Kidney (tissue), 14 donors: ENCODE data around the gene COL26A1. TPM values are rescaled to one million over a fixed set of nuclear protein-coding genes. Genes with fewer than 3 reads are reported as not detected.

Source experiments
- DNase-seq, 5 donors: peaks; one replicate each; pipeline ENCODE4 v3.0.0-alpha.2; 2013 to 2020
- FAIRE-seq: peaks from 2 replicates; lab custom pipeline; 2012; peaks lifted over from hg19 to GRCh38; lab: Jason Lieb, UNC
- H3K27ac ChIP-seq, 2 donors: one replicate each; pipeline ENCODE4 v1.7.0; 2013; ENCODE audit warnings: low read depth in 2 of 2, low read length in 2 of 2, inconsistent platforms in 1 of 2
- H3K27me3 ChIP-seq: one replicate; pipeline ENCODE4 v1.7.1; 2013; ENCODE audit warnings: low read length, inconsistent platforms; ENCODE audit not compliant: control insufficient read depth, insufficient read depth
- H3K36me3 ChIP-seq, 3 donors: one replicate each; pipeline versions ENCODE4 v1.7.0 to v1.7.1; 2013; ENCODE audit warnings: low read length in 3 of 3, control low read depth in 1 of 3, inconsistent platforms in 1 of 3; ENCODE audit not compliant: insufficient read depth in 3 of 3, control insufficient read depth in 2 of 3
- H3K4me1 ChIP-seq, 3 donors: one replicate each; pipeline versions ENCODE4 v1.7.0 to v1.7.1; 2013; ENCODE audit warnings: low read length in 3 of 3, inconsistent platforms in 1 of 3, low read depth in 1 of 3; ENCODE audit not compliant: control insufficient read depth in 2 of 3, insufficient read depth in 2 of 3
- H3K4me3 ChIP-seq, 3 donors: one replicate each; pipeline versions ENCODE4 v1.7.0 to v1.8.1; 2013; ENCODE audit warnings: low read length in 3 of 3, control low read depth in 1 of 3, inconsistent platforms in 1 of 3
- H3K9ac ChIP-seq, 3 donors: one replicate each; pipeline versions ENCODE4 v1.7.0 to v1.7.1; 2013; ENCODE audit warnings: low read length in 3 of 3, control low read depth in 1 of 3, inconsistent platforms in 1 of 3
- H3K9me3 ChIP-seq, 3 donors: one replicate each; pipeline versions ENCODE4 v1.7.0 to v1.7.1; 2013; ENCODE audit warnings: low read length in 3 of 3, control low read depth in 1 of 3, inconsistent platforms in 1 of 3; ENCODE audit not compliant: control insufficient read depth in 2 of 3, insufficient read depth in 1 of 3
- CTCF ChIP-seq: IDR thresholded peaks from 3 replicates; pipeline ENCODE4 v1.5.1; 2012; ENCODE audit warnings: mild to moderate bottlenecking, moderate library complexity, borderline replicate concordance; ENCODE audit not compliant: insufficient read depth; ENCODE audit errors: extremely low read depth
- intact Hi-C: fragments of 100-400 bp; cut with DNase I; formaldehyde crosslinking; loops from one replicate; pipeline ENCODE4 v1.11.1; 2022
- polyA plus RNA-seq: library from polyadenylated mRNA; stranded (reverse); fragments of 350-450 nt; fragmentation: Illumina TruSeq; extraction: RNeasy Lipid Tissue Mini Kit (QIAGEN cat#74804); gene quantifications from one replicate; pipeline ENCODE4 v1.2.3, GENCODE V29; 2014; ENCODE audit warnings: low read depth, low replicate concordance; ENCODE audit not compliant: insufficient read depth
- total RNA-seq: library from RNA; stranded (reverse); fragmentation: NEBNext Ultra II Directional; extraction: Animal tissue kit (Norgen Biotek cat#: 25700); gene quantifications from one replicate; pipeline ENCODE4 v1.2.1, GENCODE V29; 2021
- donor health status: control.
- donor health status: control.
- donor health status: control.
- donor health status: control.
- donor health status: control.
- donor health status: DM: yes; HTN: yes; CAD: no.
- donor health status: Normal renal cell carcinoma (clear cell type).

Gene COL26A1
- total and polyA plus RNA-seq, 2 donors from 2014 or later = 1.2 to 3.5 TPM

- H3K27me3 ChIP-seq = no peaks in the 10 kb centered on the region
- no peak overlapping the region for H3K9ac ChIP-seq
- FAIRE-seq (no peak), DNase-seq (no peak)
- no peaks in the 10 kb centered on the region for H3K9me3 ChIP-seq
- intact Hi-C loops = no loop called here
- no peak overlapping the region for H3K4me3 ChIP-seq
- H3K36me3 ChIP-seq = no peaks in the 10 kb centered on the region
- H3K27ac ChIP-seq = no peak overlapping the region
- TF ChIP-seq CTCF = no peak
- no peaks in the 10 kb centered on the region for H3K4me1 ChIP-seq
These were observed 30.6 kb upstream of the COL26A1 start for GRCh38 chr7:101332026-101332425.

- TF ChIP-seq CTCF = no peak
- H3K36me3 ChIP-seq = no peaks in the 10 kb centered on the region
- FAIRE-seq (no peak), DNase-seq (no peak)
- intact Hi-C loops = no loop called here
- no peak overlapping the region for H3K9ac ChIP-seq
- no peak overlapping the region for H3K4me3 ChIP-seq
- H3K27me3 ChIP-seq = no peaks in the 10 kb centered on the region
- H3K4me1 ChIP-seq = no peaks in the 10 kb centered on the region
- no peak overlapping the region for H3K27ac ChIP-seq
- H3K9me3 ChIP-seq = no peaks in the 10 kb centered on the region
These were observed 28.8 kb upstream of the COL26A1 start for GRCh38 chr7:101333912-101334311.

- no peak for TF ChIP-seq CTCF
- H3K4me1 ChIP-seq = no peaks in the 10 kb centered on the region
- H3K27ac ChIP-seq = no peak overlapping the region
- intact Hi-C loops = no loop called here
- FAIRE-seq (no peak), DNase-seq (no peak)
- H3K27me3 ChIP-seq = no peaks in the 10 kb centered on the region
- H3K9ac ChIP-seq = no peak overlapping the region
- no peaks in the 10 kb centered on the region for H3K36me3 ChIP-seq
- no peak overlapping the region for H3K4me3 ChIP-seq
- no peaks in the 10 kb centered on the region for H3K9me3 ChIP-seq
These were observed 22.3 kb upstream of the COL26A1 start for GRCh38 chr7:101340379-101340778.

GRCh38 chr7:101342892-101343291 is 19.8 kb upstream of the COL26A1 start:
- H3K27ac ChIP-seq = no peak overlapping the region
- no peaks in the 10 kb centered on the region for H3K4me1 ChIP-seq
- no peaks in the 10 kb centered on the region for H3K9me3 ChIP-seq
- DNase-seq (no peak), FAIRE-seq (no peak)
- intact Hi-C loops = no loop called here
- H3K27me3 ChIP-seq = no peaks in the 10 kb centered on the region
- no peak overlapping the region for H3K9ac ChIP-seq
- H3K36me3 ChIP-seq = no peaks in the 10 kb centered on the region
- H3K4me3 ChIP-seq = no peak overlapping the region
- no peak for TF ChIP-seq CTCF
